ENCODE measurements around the gene RSBN1.

GRCh38 chr1:113714606-113715269 lies 97.5 kb downstream of the RSBN1 start:
- TF ChIP-seq POLR2AphosphoS5 (IDR thresholded peaks at IDR 0.05): no peak
- TF ChIP-seq CTCF (IDR thresholded peaks at IDR 0.05): no peak
- no peak for TF ChIP-seq POLR2A (IDR thresholded peaks at IDR 0.05)
- no peak for TF ChIP-seq EP300 (IDR thresholded peaks at IDR 0.05)

Measured in gastroesophageal sphincter (tissue), 3 donors.